22Rv1 (cell line): ENCODE results near the gene MR1.

Source experiments
- ZFX ChIP-seq: fragments of 450-650 bp; IDR thresholded peaks from 2 replicates; pipeline ENCODE4 v1.6.1; 2017; ENCODE audit warnings: antibody characterized with exemption, borderline replicate concordance
- TF ChIP-seq, protein P1 (sequence below): fragments of 450-650 bp; IDR thresholded peaks from 2 replicates; pipeline ENCODE4 v1.5.1; 2017; ENCODE audit warnings: mild to moderate bottlenecking

DNA sequence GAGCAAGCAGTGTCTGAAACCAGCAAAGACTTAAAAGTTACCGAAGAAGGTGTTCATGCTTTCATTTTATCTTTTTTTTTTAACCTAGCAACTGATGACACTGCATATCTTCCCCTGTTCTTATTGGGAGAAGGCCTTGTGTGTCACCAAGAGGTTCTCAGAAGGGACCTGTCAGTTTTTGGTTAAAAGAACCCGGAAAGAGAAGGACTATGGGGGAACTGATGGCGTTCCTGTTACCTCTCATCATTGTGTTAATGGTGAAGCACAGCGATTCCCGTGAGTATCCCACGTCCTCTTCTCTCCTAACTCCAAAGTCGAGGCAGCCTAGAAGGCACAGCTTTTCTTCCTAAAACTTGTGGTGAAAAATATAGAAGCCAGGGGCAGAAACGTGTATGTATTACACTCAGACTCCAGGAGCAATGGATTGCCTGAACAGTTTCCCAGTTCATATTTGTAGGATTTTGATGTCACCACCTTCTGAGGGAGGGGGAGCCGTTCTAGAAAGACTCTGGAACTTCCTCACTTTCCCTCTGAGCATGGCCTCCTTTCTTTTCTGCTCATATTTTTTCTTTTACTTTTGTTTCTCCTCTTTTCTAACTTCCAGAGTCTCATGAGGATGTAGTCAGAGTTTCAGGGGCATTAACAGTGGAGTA is at the start of gene MR1:
- TF ChIP-seq, protein P1, sequence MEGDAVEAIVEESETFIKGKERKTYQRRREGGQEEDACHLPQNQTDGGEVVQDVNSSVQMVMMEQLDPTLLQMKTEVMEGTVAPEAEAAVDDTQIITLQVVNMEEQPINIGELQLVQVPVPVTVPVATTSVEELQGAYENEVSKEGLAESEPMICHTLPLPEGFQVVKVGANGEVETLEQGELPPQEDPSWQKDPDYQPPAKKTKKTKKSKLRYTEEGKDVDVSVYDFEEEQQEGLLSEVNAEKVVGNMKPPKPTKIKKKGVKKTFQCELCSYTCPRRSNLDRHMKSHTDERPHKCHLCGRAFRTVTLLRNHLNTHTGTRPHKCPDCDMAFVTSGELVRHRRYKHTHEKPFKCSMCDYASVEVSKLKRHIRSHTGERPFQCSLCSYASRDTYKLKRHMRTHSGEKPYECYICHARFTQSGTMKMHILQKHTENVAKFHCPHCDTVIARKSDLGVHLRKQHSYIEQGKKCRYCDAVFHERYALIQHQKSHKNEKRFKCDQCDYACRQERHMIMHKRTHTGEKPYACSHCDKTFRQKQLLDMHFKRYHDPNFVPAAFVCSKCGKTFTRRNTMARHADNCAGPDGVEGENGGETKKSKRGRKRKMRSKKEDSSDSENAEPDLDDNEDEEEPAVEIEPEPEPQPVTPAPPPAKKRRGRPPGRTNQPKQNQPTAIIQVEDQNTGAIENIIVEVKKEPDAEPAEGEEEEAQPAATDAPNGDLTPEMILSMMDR, result no peak
- no peak for TF ChIP-seq ZFX
